Fibroblast of lung (primary cell): ENCODE measurements around the gene TKTL2. TPM values are rescaled to one million over a fixed set of nuclear protein-coding genes. Genes with fewer than 3 reads are reported as not detected.

Source experiments
- DNase-seq, 2 donors: peaks; one replicate each; pipeline versions ENCODE4 v3.0.0 to v3.0.0-alpha.2; 2010; ENCODE audit warnings: low read depth in 2 of 2
- H2AFZ ChIP-seq: 2 replicates; pipeline ENCODE4 v1.5.1; 2012; ENCODE audit warnings: low read length, control low read depth, inconsistent platforms
- H3K27ac ChIP-seq: 2 replicates; pipeline ENCODE4 v1.5.1; 2011; ENCODE audit warnings: low read length, control low read depth; ENCODE audit not compliant: insufficient read depth
- H3K27me3 ChIP-seq: 2 replicates; pipeline ENCODE4 v1.5.1; 2011; ENCODE audit warnings: mild to moderate bottlenecking, low read length; ENCODE audit not compliant: control insufficient read depth, insufficient read depth
- H3K36me3 ChIP-seq: 2 replicates; pipeline ENCODE4 v1.5.1; 2011; ENCODE audit warnings: low read length; ENCODE audit not compliant: control insufficient read depth, insufficient read depth
- H3K4me1 ChIP-seq: 2 replicates; pipeline ENCODE4 v1.5.1; 2011; ENCODE audit warnings: low read length; ENCODE audit not compliant: control insufficient read depth, insufficient read depth; ENCODE audit errors: extremely low read depth
- H3K4me2 ChIP-seq: 2 replicates; pipeline ENCODE4 v1.5.1; 2011; ENCODE audit warnings: low read length, control low read depth; ENCODE audit not compliant: insufficient read depth; ENCODE audit errors: extremely low read depth
- H3K4me3 ChIP-seq, 4 experiments: fragments of 200-600 bp in 1 of 4; sonication (generic) in 1 of 4; replicated peaks in 1 of 4; 2 replicates each; pipeline ENCODE4 v1.5.1; 2011 to 2016; ENCODE audit warnings: low read length in 4 of 4, low read depth in 3 of 4, mild to moderate bottlenecking in 3 of 4, control low read depth in 2 of 4, inconsistent platforms in 1 of 4, mixed read lengths in 1 of 4; ENCODE audit not compliant: insufficient read depth in 1 of 4; ENCODE audit errors: control extremely low read depth in 1 of 4
- H3K79me2 ChIP-seq: 2 replicates; pipeline ENCODE4 v1.5.1; 2012; ENCODE audit warnings: mild to moderate bottlenecking, low read length, inconsistent platforms; ENCODE audit not compliant: control insufficient read depth, insufficient read depth
- H3K9ac ChIP-seq: 2 replicates; pipeline ENCODE4 v1.5.1; 2011; ENCODE audit warnings: mild to moderate bottlenecking, low read length, control low read depth; ENCODE audit not compliant: insufficient read depth
- H3K9me3 ChIP-seq: 2 replicates; pipeline ENCODE4 v1.5.1; 2012; ENCODE audit warnings: low read depth, low read length; ENCODE audit not compliant: control insufficient read depth, insufficient read depth
- H4K20me1 ChIP-seq: 2 replicates; pipeline ENCODE4 v1.5.1; 2011; ENCODE audit warnings: low read length; ENCODE audit not compliant: control insufficient read depth, insufficient read depth; ENCODE audit errors: extremely low read depth
- CTCF ChIP-seq, 2 donors: IDR thresholded peaks in 1 of 2; conservative IDR thresholded peaks in 1 of 2; 1 replicate in 1 of 2; 2 replicates in 1 of 2; pipeline ENCODE4 v1.5.1; 2011 to 2012; ENCODE audit warnings: low read length in 2 of 2, control low read depth in 1 of 2, inconsistent platforms in 1 of 2, low read depth in 1 of 2, mild to moderate bottlenecking in 1 of 2
- EZH2 ChIP-seq: IDR thresholded peaks from 2 replicates; pipeline ENCODE4 v1.5.1; 2012; ENCODE audit warnings: low read length, control low read depth, mild to moderate bottlenecking; ENCODE audit errors: missing control alignments
- polyA plus RNA-seq, 2 donors: library from polyadenylated mRNA; depleted of rRNA in 1 of 2; stranded (reverse) in 1 of 2; unstranded in 1 of 2; fragments of >200 nt; gene quantifications; 2 replicates each; pipeline ENCODE4 v1.2.1, GENCODE V29; 2011 to 2012; ENCODE audit warnings: missing spikeins in 1 of 2
- total RNA-seq: library from RNA; depleted of rRNA; stranded (reverse); fragments of >200 nt; gene quantifications from 2 replicates; pipeline ENCODE4 v1.2.1, GENCODE V29; 2014

TKTL2 gene
- total and polyA plus RNA-seq, 2 donors (not counting 1 experiment from before 2014, with no cell fraction given), result not detected

DNA sequence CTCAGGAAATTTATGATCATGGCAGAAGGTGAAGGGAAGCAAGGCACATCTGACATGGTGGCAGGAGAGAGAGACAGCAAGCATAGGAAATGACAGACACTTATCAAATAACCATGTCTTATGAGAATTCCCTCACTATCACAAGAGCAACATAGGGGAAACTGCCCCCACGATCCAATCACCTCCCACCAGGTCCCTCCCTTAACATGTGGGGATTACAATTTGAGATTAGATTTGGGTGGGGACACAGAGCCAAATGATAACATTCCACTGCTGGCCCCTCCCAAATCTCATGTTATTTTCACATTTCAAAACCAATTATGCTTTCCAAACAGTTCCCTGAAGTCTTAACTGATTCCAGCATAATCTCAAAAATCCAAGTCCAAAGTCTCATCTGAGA is 12.8 kb upstream of the TKTL2 start:
- no peak for DNase-seq
- peaks cover 4% of the 10 kb centered on the region for H3K27me3 ChIP-seq

DNA sequence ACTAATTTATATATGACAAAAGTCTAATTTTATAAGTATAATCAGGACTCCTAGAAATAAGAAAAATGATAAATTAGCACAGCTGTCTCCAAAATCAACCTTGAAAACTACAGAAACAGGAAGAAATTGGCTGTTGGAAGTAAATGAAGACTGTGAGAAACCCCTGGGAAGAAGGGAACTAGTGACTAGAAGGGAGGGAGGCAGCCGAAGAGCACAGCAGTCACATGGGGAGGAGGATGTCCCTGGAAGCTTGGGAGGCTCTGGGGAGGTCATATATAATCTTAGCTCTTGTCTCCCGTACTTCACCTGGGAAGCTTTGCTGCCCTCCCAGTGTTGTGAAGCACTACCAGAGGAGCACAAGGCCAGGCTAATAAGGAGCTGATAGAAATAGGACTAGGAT is 12.0 kb upstream of the TKTL2 start:
- H3K27me3 ChIP-seq, result peaks cover 4% of the 10 kb centered on the region
- H3K79me2 ChIP-seq, result no peaks in the 10 kb centered on the region
- no peak overlapping the region for H3K4me3 ChIP-seq
- no peak overlapping the region for H3K27ac ChIP-seq
- no peak for DNase-seq
- TF ChIP-seq EZH2, result no peak
- no peak for TF ChIP-seq CTCF (conservative IDR thresholded peaks at IDR 0.05 in 1 of 2, IDR thresholded peaks at IDR 0.05 in 1 of 2; ENCODE audit: low read depth in 1 of 2, low read length in 2 of 2)
- no peaks in the 10 kb centered on the region for H3K36me3 ChIP-seq
- H3K4me1 ChIP-seq, result no peaks in the 10 kb centered on the region
- H4K20me1 ChIP-seq, result no peaks in the 10 kb centered on the region
- H3K9ac ChIP-seq, result no peak overlapping the region
- no peak overlapping the region for H3K4me2 ChIP-seq
- H3K9me3 ChIP-seq, result no peaks in the 10 kb centered on the region
- no peak overlapping the region for H2AFZ ChIP-seq

More for the DNA sequence above, 12.8 kb upstream of the TKTL2 start:
- no peak overlapping the region for H2AFZ ChIP-seq
- no peak overlapping the region for H3K27ac ChIP-seq
- no peak overlapping the region for H3K4me3 ChIP-seq
- no peak overlapping the region for H3K4me2 ChIP-seq
- no peaks in the 10 kb centered on the region for H3K4me1 ChIP-seq
- H3K36me3 ChIP-seq, result no peaks in the 10 kb centered on the region
- no peaks in the 10 kb centered on the region for H3K79me2 ChIP-seq
- no peaks in the 10 kb centered on the region for H3K9me3 ChIP-seq
- TF ChIP-seq CTCF (conservative IDR thresholded peaks at IDR 0.05 in 1 of 2, IDR thresholded peaks at IDR 0.05 in 1 of 2; ENCODE audit: low read depth in 1 of 2, low read length in 2 of 2) (no peak), EZH2 (no peak)
- H3K9ac ChIP-seq, result no peak overlapping the region
- H4K20me1 ChIP-seq, result no peaks in the 10 kb centered on the region

DNA sequence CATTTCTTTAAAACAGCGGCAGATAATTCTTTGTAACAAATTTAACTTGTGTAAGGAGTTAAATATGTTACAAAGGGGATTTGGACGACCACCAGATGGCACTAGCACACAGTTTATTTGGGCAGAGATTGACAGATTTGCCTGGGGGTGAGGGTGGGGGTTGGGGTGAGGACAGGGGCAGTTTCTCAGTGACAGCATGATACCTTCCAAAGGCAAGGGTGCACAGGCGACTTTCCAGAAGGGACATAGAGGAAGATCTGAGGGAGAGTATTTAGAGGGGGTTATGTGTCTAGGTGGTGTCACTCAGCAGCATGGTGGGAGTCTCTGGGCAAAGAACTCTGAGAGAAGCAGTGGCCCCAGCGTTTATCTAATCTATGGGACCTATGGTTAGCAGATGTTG is 11.4 kb upstream of the TKTL2 start:
- Histone ChIP-seq H3K4me3 (no peak overlapping the region), H3K27ac (no peak overlapping the region), H3K79me2 (no peaks in the 10 kb centered on the region), H3K4me2 (no peak overlapping the region), H3K4me1 (no peaks in the 10 kb centered on the region), H3K9ac (no peak overlapping the region), H3K27me3 (peaks cover 4% of the 10 kb centered on the region), H2AFZ (no peak overlapping the region), H3K9me3 (no peaks in the 10 kb centered on the region), H4K20me1 (no peaks in the 10 kb centered on the region), H3K36me3 (no peaks in the 10 kb centered on the region)
- TF ChIP-seq CTCF (conservative IDR thresholded peaks at IDR 0.05 in 1 of 2, IDR thresholded peaks at IDR 0.05 in 1 of 2; ENCODE audit: low read depth in 1 of 2, low read length in 2 of 2) (peak; percentile 49 to 59), EZH2 (no peak)
- peak; percentile 34 to 56 for DNase-seq
